ENCODE measurements around the gene LYRM9. TPM values are rescaled to one million over a fixed set of nuclear protein-coding genes. Genes with fewer than 3 reads are reported as not detected.

LYRM9 gene
- total and polyA plus RNA-seq, 10 of the 15 experiments (the other 5 are each of a cell fraction or from before 2014, with no cell fraction given): 1.8 to 8.3 (median 4.6) TPM

GRCh38 chr17:27906226-27906580, 13.0 kb upstream of the LYRM9 start:
- TF ChIP-seq LARP7 (IDR thresholded peaks at IDR 0.05) (no peak), SRF (IDR thresholded peaks at IDR 0.05; ENCODE audit: low read depth in 2 of 2, low read length in 2 of 2) (no peak), ZBTB11 (CRISPR knock-in tag; IDR thresholded peaks at IDR 0.05) (no peak), MYC (IDR thresholded peaks at IDR 0.05; ENCODE audit: insufficient read depth, insufficient read length, insufficient replicate concordance, low read length, severe bottlenecking) (no peak), ZNF592 (IDR thresholded peaks at IDR 0.05) (no peak), MEF2A (IDR thresholded peaks at IDR 0.05; ENCODE audit: insufficient read depth, low read depth, low read length) (no peak), KAT2A (conservative IDR thresholded peaks at IDR 0.05; ENCODE audit: control insufficient read depth, low read depth, low read length) (no peak), HDAC6 (IDR thresholded peaks at IDR 0.05; ENCODE audit: unreplicated experiment) (no peak), STAT3 (IDR thresholded peaks at IDR 0.05; ENCODE audit: low read depth, low read length) (no peak), ZBTB33 (IDR thresholded peaks at IDR 0.05) (no peak)
- H3K27ac ChIP-seq (ENCODE audit: control insufficient read depth, insufficient read depth): no peak overlapping the region
- H3K36me3 ChIP-seq (ENCODE audit: control insufficient read depth in 2 of 2, insufficient read depth in 2 of 2, low read length in 1 of 2): no peaks in the 10 kb centered on the region
- POLR2A ChIA-PET: no interaction called here
- H3K4me1 ChIP-seq (ENCODE audit: control insufficient read depth, insufficient read depth, low read length): no peaks in the 10 kb centered on the region
- H4K20me1 ChIP-seq (ENCODE audit: control insufficient read depth, insufficient read depth): no peaks in the 10 kb centered on the region; the same call in 1 of the 2 replicates
- H3K9ac ChIP-seq (ENCODE audit: control insufficient read depth, insufficient read depth, low read length): no peak overlapping the region
- RAD21 ChIA-PET (ENCODE audit: unreplicated experiment): no interaction called here
- DNase-seq (ENCODE audit: low read depth, low spot score) (no peak), ATAC-seq (no peak), FAIRE-seq (no peak)
- CTCF ChIA-PET: no interaction called here
- intact Hi-C loops (cut with micrococcal nuclease; ENCODE audit: unreplicated experiment): no loop called here
- no TSS peak for BruUV-seq (replicated peaks)
- in situ Hi-C loops (cut with MboI): no loop called here
- H2AFZ ChIP-seq (ENCODE audit: control insufficient read depth, low read depth, low read length): no peak overlapping the region
- no peaks in the 10 kb centered on the region for H3K27me3 ChIP-seq (replicated peaks in 1 of 2; ENCODE audit: control insufficient read depth in 2 of 2, insufficient read depth in 2 of 2, low read length in 1 of 2)
- no peak overlapping the region for H3K4me3 ChIP-seq
- H3K4me2 ChIP-seq (ENCODE audit: control insufficient read depth, insufficient read depth): no peak overlapping the region
- SMC1A ChIA-PET (ENCODE audit: uncharacterized antibody, unreplicated experiment): no interaction called here
- no peaks in the 10 kb centered on the region for H3K9me3 ChIP-seq (replicated peaks; ENCODE audit: control insufficient read depth, insufficient read depth, low read length)
- H3K79me2 ChIP-seq (ENCODE audit: control insufficient read depth, insufficient read depth, low read length): no peaks in the 10 kb centered on the region

All from GM12878 (cell line).